IPS-18a (cell line): ENCODE results near the gene NARF.

Experiments used
- H3K27ac ChIP-seq: one replicate; pipeline ENCODE4 v1.5.1; 2013; ENCODE audit warnings: low read length
- H3K27me3 ChIP-seq: one replicate; pipeline ENCODE4 v1.6.1; 2013; ENCODE audit warnings: mild to moderate bottlenecking, low read length; ENCODE audit not compliant: control insufficient read depth, insufficient read depth
- H3K36me3 ChIP-seq: one replicate; pipeline ENCODE4 v1.6.1; 2013; ENCODE audit warnings: low read depth, low read length; ENCODE audit not compliant: control insufficient read depth
- H3K4me1 ChIP-seq: one replicate; pipeline ENCODE4 v1.6.1; 2013; ENCODE audit warnings: low read depth, low read length; ENCODE audit not compliant: control insufficient read depth
- H3K4me3 ChIP-seq: one replicate; pipeline ENCODE4 v1.5.1; 2013; ENCODE audit warnings: low read length
- H3K9ac ChIP-seq: one replicate; pipeline ENCODE4 v1.6.1; 2013; ENCODE audit warnings: mild to moderate bottlenecking, low read length, moderate library complexity
- H3K9me3 ChIP-seq: one replicate; pipeline ENCODE4 v1.6.1; 2013; ENCODE audit warnings: low read depth, low read length; ENCODE audit not compliant: control insufficient read depth

Gene NARF

DNA sequence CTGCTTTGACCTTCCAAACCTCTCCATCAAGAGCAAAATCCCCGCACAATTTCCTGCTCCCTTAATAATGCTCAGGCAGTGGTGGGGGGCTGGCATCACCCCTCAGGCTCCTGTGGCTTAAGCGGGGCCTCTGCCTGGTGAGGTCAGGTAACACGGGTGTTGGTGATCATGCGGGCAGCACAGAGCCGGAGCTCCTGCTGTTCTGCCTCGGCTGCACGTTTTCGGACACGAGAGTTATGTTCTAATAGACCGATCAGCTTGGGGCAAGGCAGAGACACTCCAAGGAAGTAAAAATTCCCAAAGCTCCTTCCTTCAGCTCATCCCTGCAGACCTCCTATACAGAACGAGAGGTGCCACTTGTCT is 6.0 kb downstream of the NARF start:
- no peak overlapping the region for H3K4me3 ChIP-seq
- H3K27ac ChIP-seq, result no peak overlapping the region
- H3K36me3 ChIP-seq, result peaks cover 62% of the 10 kb centered on the region
- H3K9ac ChIP-seq, result no peak overlapping the region
- H3K4me1 ChIP-seq, result no peaks in the 10 kb centered on the region
- H3K9me3 ChIP-seq, result no peaks in the 10 kb centered on the region
- no peaks in the 10 kb centered on the region for H3K27me3 ChIP-seq

DNA sequence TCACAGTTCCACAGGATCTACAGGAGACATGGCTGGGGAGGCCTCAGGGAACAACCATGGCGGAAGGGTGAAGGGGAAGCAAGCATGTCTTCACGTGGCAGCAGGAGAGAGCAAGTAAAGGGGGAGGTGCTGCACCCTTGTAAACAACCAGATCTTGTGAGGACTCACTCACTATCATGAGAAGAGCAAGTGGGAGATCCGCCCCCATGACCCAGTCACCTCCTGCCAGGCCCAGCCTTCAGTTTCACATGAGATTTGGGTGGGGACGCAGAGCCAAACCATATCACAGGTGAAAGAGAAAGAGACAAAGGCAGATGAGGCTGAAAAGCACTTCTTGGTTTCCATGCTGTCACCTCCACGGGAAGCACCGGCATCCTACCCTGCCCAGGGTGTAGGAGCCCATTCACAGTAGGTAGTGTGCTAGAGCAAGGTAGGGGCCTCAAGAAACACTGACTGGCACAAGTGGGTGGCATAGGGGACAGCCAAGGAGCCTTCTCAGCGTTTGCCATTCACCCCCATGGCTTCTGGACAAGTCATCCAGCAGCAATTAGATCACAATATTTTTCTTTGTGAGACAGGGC is 6.6 kb downstream of the NARF start:
- no peak overlapping the region for H3K27ac ChIP-seq
- H3K36me3 ChIP-seq, result peaks cover 66% of the 10 kb centered on the region

DNA sequence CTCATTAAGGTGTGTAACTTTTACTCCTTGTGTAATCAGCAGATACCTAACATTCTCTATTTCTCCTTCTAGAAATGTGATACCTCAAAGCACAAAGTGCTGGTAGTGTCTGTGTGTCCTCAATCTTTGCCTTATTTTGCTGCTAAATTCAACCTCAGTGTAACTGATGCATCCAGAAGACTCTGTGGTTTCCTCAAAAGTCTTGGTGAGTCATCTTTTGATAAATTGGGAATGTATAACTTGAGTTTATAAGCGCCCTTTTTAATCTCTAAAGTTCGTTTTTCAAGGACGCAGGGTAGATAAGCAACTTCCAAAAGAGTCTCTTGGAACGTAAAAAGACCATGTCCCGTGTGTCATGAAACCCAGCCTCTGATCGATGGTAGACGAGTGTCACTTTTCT is 10.2 kb downstream of the NARF start:
- Histone ChIP-seq H3K27ac (no peak overlapping the region), H3K9ac (no peak overlapping the region), H3K36me3 (peaks cover 45% of the 10 kb centered on the region), H3K27me3 (no peaks in the 10 kb centered on the region), H3K4me1 (no peaks in the 10 kb centered on the region), H3K4me3 (no peak overlapping the region), H3K9me3 (no peaks in the 10 kb centered on the region)

More for the DNA sequence above, 6.6 kb downstream of the NARF start:
- Histone ChIP-seq H3K9me3 (no peaks in the 10 kb centered on the region), H3K27me3 (no peaks in the 10 kb centered on the region), H3K4me1 (no peaks in the 10 kb centered on the region), H3K9ac (no peak overlapping the region), H3K4me3 (no peak overlapping the region)

DNA sequence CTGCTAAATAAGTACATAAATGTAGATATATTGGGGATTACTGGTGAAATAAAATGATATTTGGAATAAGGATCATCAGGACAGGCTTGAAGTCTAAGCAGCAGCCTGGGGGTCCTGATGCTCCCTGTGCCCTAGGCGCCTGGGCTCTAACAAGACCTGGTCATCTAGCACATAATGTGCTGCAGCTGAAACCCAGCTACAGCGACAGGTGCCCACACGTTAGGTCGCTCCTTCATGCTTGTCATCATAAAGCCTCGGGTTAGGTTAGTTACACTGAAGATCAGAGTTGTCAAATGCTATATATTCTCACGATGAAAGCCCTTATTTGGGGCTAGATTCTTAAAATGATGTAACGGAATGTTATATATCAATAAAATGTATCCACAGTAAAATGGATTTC is 11.5 kb downstream of the NARF start:
- Histone ChIP-seq H3K4me3 (no peak overlapping the region), H3K36me3 (peaks cover 42% of the 10 kb centered on the region), H3K9ac (no peak overlapping the region), H3K27me3 (no peaks in the 10 kb centered on the region), H3K4me1 (no peaks in the 10 kb centered on the region), H3K9me3 (no peaks in the 10 kb centered on the region), H3K27ac (no peak overlapping the region)

- Histone ChIP-seq H3K27ac (no peak overlapping the region), H3K4me3 (no peak overlapping the region), H3K27me3 (no peaks in the 10 kb centered on the region), H3K9ac (no peak overlapping the region), H3K9me3 (no peaks in the 10 kb centered on the region), H3K36me3 (peaks cover 28% of the 10 kb centered on the region), H3K4me1 (no peaks in the 10 kb centered on the region)
These were observed 15.9 kb downstream of the NARF start for GRCh38 chr17:82474223-82475010.

DNA sequence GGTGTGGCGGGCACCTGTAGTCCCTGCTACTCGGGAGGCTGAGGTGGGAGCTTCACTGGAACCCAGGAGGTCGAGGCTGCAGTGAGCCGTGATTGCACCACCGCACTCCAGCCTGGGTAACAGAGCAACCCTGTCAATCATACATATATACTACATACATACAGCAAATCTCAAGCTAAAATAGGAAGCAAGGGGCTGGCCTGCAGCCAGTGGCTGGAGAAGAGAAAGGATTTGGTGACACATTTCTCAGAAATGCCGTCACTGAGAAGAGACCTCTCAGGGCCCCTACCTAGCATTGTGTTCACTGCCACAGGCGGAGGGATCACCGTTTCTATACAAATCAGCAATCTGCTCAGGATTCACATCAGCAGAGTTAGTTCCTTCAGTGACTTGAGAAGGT is 16.9 kb downstream of the NARF start:
- Histone ChIP-seq H3K9me3 (no peaks in the 10 kb centered on the region), H3K27me3 (no peaks in the 10 kb centered on the region), H3K27ac (no peak overlapping the region), H3K4me1 (no peaks in the 10 kb centered on the region), H3K36me3 (peaks cover 28% of the 10 kb centered on the region), H3K4me3 (no peak overlapping the region), H3K9ac (no peak overlapping the region)

GRCh38 chr17:82477934-82478333 is 19.4 kb downstream of the NARF start:
- H3K4me3 ChIP-seq, result no peak overlapping the region
- H3K27me3 ChIP-seq, result no peaks in the 10 kb centered on the region
- H3K27ac ChIP-seq, result no peak overlapping the region
- peaks cover 36% of the 10 kb centered on the region for H3K36me3 ChIP-seq
- no peaks in the 10 kb centered on the region for H3K4me1 ChIP-seq
- no peak overlapping the region for H3K9ac ChIP-seq
- H3K9me3 ChIP-seq, result no peaks in the 10 kb centered on the region

GRCh38 chr17:82479602-82480001 is 21.1 kb downstream of the NARF start:
- no peak overlapping the region for H3K9ac ChIP-seq
- H3K9me3 ChIP-seq, result no peaks in the 10 kb centered on the region
- no peaks in the 10 kb centered on the region for H3K27me3 ChIP-seq
- H3K4me1 ChIP-seq, result no peaks in the 10 kb centered on the region
- H3K36me3 ChIP-seq, result peaks cover 43% of the 10 kb centered on the region
- H3K4me3 ChIP-seq, result no peak overlapping the region
- no peak overlapping the region for H3K27ac ChIP-seq

GRCh38 chr17:82480318-82480717 is 21.8 kb downstream of the NARF start:
- H3K27me3 ChIP-seq, result no peaks in the 10 kb centered on the region
- H3K9ac ChIP-seq, result no peak overlapping the region
- no peaks in the 10 kb centered on the region for H3K4me1 ChIP-seq
- no peaks in the 10 kb centered on the region for H3K9me3 ChIP-seq
- H3K27ac ChIP-seq, result no peak overlapping the region
- no peak overlapping the region for H3K4me3 ChIP-seq
- peaks cover 45% of the 10 kb centered on the region for H3K36me3 ChIP-seq

- Histone ChIP-seq H3K9me3 (no peaks in the 10 kb centered on the region), H3K27ac (no peak overlapping the region), H3K27me3 (no peaks in the 10 kb centered on the region), H3K4me1 (no peaks in the 10 kb centered on the region), H3K4me3 (no peak overlapping the region), H3K9ac (no peak overlapping the region), H3K36me3 (peaks cover 55% of the 10 kb centered on the region)
These were observed 24.7 kb downstream of the NARF start for GRCh38 chr17:82483204-82483660.

DNA sequence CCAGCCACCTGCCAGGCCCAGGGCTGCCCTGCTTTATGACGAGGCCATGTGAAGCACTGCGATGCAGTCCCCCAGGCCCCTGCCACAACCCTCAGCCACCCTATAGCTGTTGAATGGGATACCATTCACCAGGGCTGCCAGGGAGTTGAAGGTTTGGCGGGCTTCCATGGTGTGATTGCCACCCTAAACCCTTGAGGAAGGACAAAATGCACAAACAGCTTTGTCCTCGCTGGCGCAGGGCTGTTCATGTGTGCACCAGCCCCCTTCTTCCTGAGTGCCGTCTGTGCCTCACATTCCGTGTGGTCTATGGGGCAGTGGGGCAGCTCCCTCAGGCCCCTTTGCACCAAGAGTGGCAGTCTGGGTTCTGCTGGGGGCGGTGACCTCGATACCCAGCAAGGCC is 25.3 kb downstream of the NARF start:
- Histone ChIP-seq H3K4me3 (no peak overlapping the region), H3K4me1 (no peaks in the 10 kb centered on the region), H3K27me3 (no peaks in the 10 kb centered on the region), H3K27ac (no peak overlapping the region), H3K9ac (no peak overlapping the region), H3K9me3 (no peaks in the 10 kb centered on the region), H3K36me3 (peaks cover 53% of the 10 kb centered on the region)
